Muscle layer of colon (tissue), 2 donors: ENCODE measurements around the gene DNAH14.

ENCODE experiments used
- H3K27ac ChIP-seq: one replicate; pipeline ENCODE4 v1.7.0; 2013; ENCODE audit warnings: low read depth, mild to moderate bottlenecking, low read length, moderate library complexity
- H3K27me3 ChIP-seq, 2 donors: one replicate each; pipeline ENCODE4 v1.7.0; 2013; ENCODE audit warnings: low read length in 2 of 2, mild to moderate bottlenecking in 2 of 2; ENCODE audit not compliant: insufficient read depth in 2 of 2, control insufficient read depth in 1 of 2
- H3K36me3 ChIP-seq: one replicate; pipeline ENCODE4 v1.7.0; 2013; ENCODE audit warnings: mild to moderate bottlenecking, low read length; ENCODE audit not compliant: insufficient read depth
- H3K4me1 ChIP-seq: one replicate; pipeline ENCODE4 v1.7.0; 2013; ENCODE audit warnings: mild to moderate bottlenecking, low read length; ENCODE audit not compliant: insufficient read depth
- H3K4me3 ChIP-seq, 2 donors: one replicate each; pipeline ENCODE4 v1.7.0; 2013; ENCODE audit warnings: low read length in 2 of 2, low read depth in 1 of 2, mild to moderate bottlenecking in 1 of 2, moderate library complexity in 1 of 2
- H3K9ac ChIP-seq: one replicate; pipeline ENCODE4 v1.7.0; 2013; ENCODE audit warnings: low read length
- H3K9me3 ChIP-seq: one replicate; pipeline ENCODE4 v1.7.0; 2013; ENCODE audit warnings: mild to moderate bottlenecking, low read length
- donor health status: abdominal sarcoma.
- donor health status: Adenocarcinoma of cecum.

The DNAH14 gene

GRCh38 chr1:224898937-224899336 lies 30.5 kb upstream of the DNAH14 start:
- Histone ChIP-seq H3K36me3 (no peaks in the 10 kb centered on the region), H3K4me3 (no peak overlapping the region), H3K9me3 (no peaks in the 10 kb centered on the region), H3K27ac (no peak overlapping the region), H3K27me3 (no peaks in the 10 kb centered on the region), H3K4me1 (no peaks in the 10 kb centered on the region), H3K9ac (no peak overlapping the region)

- Histone ChIP-seq H3K9me3 (no peaks in the 10 kb centered on the region), H3K36me3 (no peaks in the 10 kb centered on the region), H3K27ac (no peak overlapping the region), H3K9ac (no peak overlapping the region), H3K27me3 (no peaks in the 10 kb centered on the region), H3K4me1 (no peaks in the 10 kb centered on the region), H3K4me3 (no peak overlapping the region)
Measured at GRCh38 chr1:224900062-224900630, 29.3 kb upstream of the DNAH14 start.

GRCh38 chr1:224901087-224901810 lies 28.2 kb upstream of the DNAH14 start:
- Histone ChIP-seq H3K9ac (no peak overlapping the region), H3K4me3 (no peak overlapping the region), H3K9me3 (no peaks in the 10 kb centered on the region), H3K27ac (no peak overlapping the region), H3K4me1 (no peaks in the 10 kb centered on the region), H3K27me3 (no peaks in the 10 kb centered on the region), H3K36me3 (no peaks in the 10 kb centered on the region)

- H3K27me3 ChIP-seq: no peaks in the 10 kb centered on the region
- no peaks in the 10 kb centered on the region for H3K4me1 ChIP-seq
- no peaks in the 10 kb centered on the region for H3K9me3 ChIP-seq
- H3K27ac ChIP-seq: no peak overlapping the region
- H3K9ac ChIP-seq: no peak overlapping the region
- no peaks in the 10 kb centered on the region for H3K36me3 ChIP-seq
- H3K4me3 ChIP-seq: no peak overlapping the region
Measured at GRCh38 chr1:224903955-224904354, 25.5 kb upstream of the DNAH14 start.

- Histone ChIP-seq H3K4me1 (no peaks in the 10 kb centered on the region), H3K36me3 (no peaks in the 10 kb centered on the region), H3K9ac (no peak overlapping the region), H3K9me3 (no peaks in the 10 kb centered on the region), H3K27me3 (no peaks in the 10 kb centered on the region), H3K27ac (no peak overlapping the region), H3K4me3 (no peak overlapping the region)
Measured at GRCh38 chr1:224906340-224906739, 23.1 kb upstream of the DNAH14 start.

- Histone ChIP-seq H3K27me3 (no peaks in the 10 kb centered on the region), H3K4me3 (no peak overlapping the region), H3K27ac (no peak overlapping the region)
Measured at GRCh38 chr1:224911217-224911616, 18.3 kb upstream of the DNAH14 start.

GRCh38 chr1:224914292-224914900 lies 15.1 kb upstream of the DNAH14 start:
- Histone ChIP-seq H3K4me3 (no peak overlapping the region), H3K27me3 (no peaks in the 10 kb centered on the region), H3K4me1 (no peaks in the 10 kb centered on the region), H3K9ac (no peak overlapping the region), H3K27ac (no peak overlapping the region), H3K36me3 (no peaks in the 10 kb centered on the region), H3K9me3 (peaks cover 5% of the 10 kb centered on the region)

More at GRCh38 chr1:224911217-224911616, 18.3 kb upstream of the DNAH14 start:
- H3K9me3 ChIP-seq: peaks cover 5% of the 10 kb centered on the region
- no peaks in the 10 kb centered on the region for H3K4me1 ChIP-seq
- H3K9ac ChIP-seq: no peak overlapping the region
- H3K36me3 ChIP-seq: no peaks in the 10 kb centered on the region

- no peaks in the 10 kb centered on the region for H3K36me3 ChIP-seq
- no peak overlapping the region for H3K9ac ChIP-seq
- no peaks in the 10 kb centered on the region for H3K4me1 ChIP-seq
- no peaks in the 10 kb centered on the region for H3K27me3 ChIP-seq
- H3K27ac ChIP-seq: no peak overlapping the region
- H3K9me3 ChIP-seq: peaks cover 1% of the 10 kb centered on the region
- H3K4me3 ChIP-seq: no peak overlapping the region
Measured at GRCh38 chr1:224919508-224919907, 10.0 kb upstream of the DNAH14 start.

GRCh38 chr1:224920930-224921329 lies 8.5 kb upstream of the DNAH14 start:
- no peak overlapping the region for H3K27ac ChIP-seq
- H3K4me3 ChIP-seq: no peak overlapping the region
- no peak overlapping the region for H3K9ac ChIP-seq
- H3K4me1 ChIP-seq: no peaks in the 10 kb centered on the region
- no peaks in the 10 kb centered on the region for H3K36me3 ChIP-seq
- H3K9me3 ChIP-seq: no peaks in the 10 kb centered on the region
- no peaks in the 10 kb centered on the region for H3K27me3 ChIP-seq

GRCh38 chr1:224921354-224921753 lies 8.1 kb upstream of the DNAH14 start:
- no peaks in the 10 kb centered on the region for H3K27me3 ChIP-seq
- no peaks in the 10 kb centered on the region for H3K9me3 ChIP-seq
- no peak overlapping the region for H3K27ac ChIP-seq
- H3K4me3 ChIP-seq: no peak overlapping the region
- H3K4me1 ChIP-seq: no peaks in the 10 kb centered on the region
- no peaks in the 10 kb centered on the region for H3K36me3 ChIP-seq
- H3K9ac ChIP-seq: no peak overlapping the region

- Histone ChIP-seq H3K9me3 (no peaks in the 10 kb centered on the region), H3K27me3 (no peaks in the 10 kb centered on the region), H3K9ac (no peak overlapping the region), H3K4me3 (no peak overlapping the region), H3K4me1 (no peaks in the 10 kb centered on the region), H3K36me3 (no peaks in the 10 kb centered on the region), H3K27ac (no peak overlapping the region)
Measured at GRCh38 chr1:224922404-224923164, 6.9 kb upstream of the DNAH14 start.
